Loucy (cell line): Measurements from ENCODE around the gene CTIF.

Source experiments
- CTCF ChIP-seq: fragments of 200-600 bp; sonication (generic); conservative IDR thresholded peaks from 2 replicates; pipeline ENCODE4 v1.5.1; 2014; ENCODE audit warnings: mild to moderate bottlenecking, antibody characterized with exemption, low read length
- EZH2phosphoT487 ChIP-seq: fragments of 200-600 bp; IDR thresholded peaks from 2 replicates; pipeline ENCODE4 v1.6.1; 2018; ENCODE audit warnings: antibody characterized with exemption, mild to moderate bottlenecking, moderate library complexity, borderline replicate concordance

DNA sequence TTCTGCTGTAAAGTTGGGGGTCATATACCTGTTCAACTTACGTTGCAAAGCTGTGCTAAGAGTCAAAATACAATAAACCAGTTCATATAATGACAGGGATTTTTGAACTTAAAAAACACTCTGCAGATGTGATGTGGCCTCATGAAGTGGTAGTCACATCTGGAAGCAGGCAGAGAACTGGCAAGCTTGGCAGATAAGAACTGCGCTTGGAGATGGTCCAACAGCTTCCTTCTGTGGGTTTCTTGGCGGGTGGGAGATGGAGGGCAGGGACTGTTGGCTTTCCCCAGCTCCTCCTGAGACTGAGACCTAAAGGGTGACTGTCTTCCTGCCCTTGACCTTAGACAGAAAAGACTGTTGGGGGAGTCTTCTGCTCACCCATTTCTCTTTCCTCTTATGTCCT is 140.4 kb downstream of the CTIF start:
- TF ChIP-seq CTCF = no peak
- no peak for TF ChIP-seq EZH2phosphoT487
